Right lobe of liver (tissue), 4 donors: ENCODE measurements around the gene SNX30.

Experiments used
- POLR2A ChIP-seq: fragments of 450-650 bp; IDR thresholded peaks from one replicate; pipeline ENCODE4 v1.6.1; 2017; ENCODE audit warnings: antibody characterized with exemption, mild to moderate bottlenecking
- TF ChIP-seq, protein P1 (sequence below), 4 donors: fragments of 200-600 bp in 3 of 4; fragments of 450-650 bp in 1 of 4; IDR thresholded peaks; one replicate each; pipeline versions ENCODE4 v1.5.1 to v1.8.0; 2016 to 2022; ENCODE audit warnings: antibody characterized with exemption in 4 of 4, mild to moderate bottlenecking in 2 of 4
- donor health status: DM: no; HTN: no; CAD: no.
- donor health status: DM: no; HTN: no; CAD: no.
- donor health status: DM: no; HTN: yes; CAD: no.

DNA sequence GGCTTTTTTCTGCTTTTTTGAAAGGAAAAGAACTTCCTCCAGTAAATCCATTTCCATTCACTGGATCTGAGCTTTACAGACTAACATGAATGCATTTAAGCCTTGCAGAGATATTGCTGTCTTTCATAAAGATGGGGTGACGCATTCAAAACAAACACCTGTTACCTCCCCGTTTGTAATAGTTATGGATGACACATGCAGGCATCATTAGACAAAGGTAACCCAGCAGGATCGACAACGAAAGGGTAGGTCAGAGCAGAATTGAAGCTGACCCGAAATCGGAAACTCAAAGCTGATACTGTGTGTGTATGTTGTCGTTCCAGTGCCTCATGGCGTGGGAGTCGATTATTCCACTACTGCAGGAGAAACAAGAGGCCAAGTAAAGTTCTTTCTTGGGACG lies 117.9 kb downstream of the SNX30 start:
- TF ChIP-seq POLR2A: no peak
- TF ChIP-seq, protein P1, sequence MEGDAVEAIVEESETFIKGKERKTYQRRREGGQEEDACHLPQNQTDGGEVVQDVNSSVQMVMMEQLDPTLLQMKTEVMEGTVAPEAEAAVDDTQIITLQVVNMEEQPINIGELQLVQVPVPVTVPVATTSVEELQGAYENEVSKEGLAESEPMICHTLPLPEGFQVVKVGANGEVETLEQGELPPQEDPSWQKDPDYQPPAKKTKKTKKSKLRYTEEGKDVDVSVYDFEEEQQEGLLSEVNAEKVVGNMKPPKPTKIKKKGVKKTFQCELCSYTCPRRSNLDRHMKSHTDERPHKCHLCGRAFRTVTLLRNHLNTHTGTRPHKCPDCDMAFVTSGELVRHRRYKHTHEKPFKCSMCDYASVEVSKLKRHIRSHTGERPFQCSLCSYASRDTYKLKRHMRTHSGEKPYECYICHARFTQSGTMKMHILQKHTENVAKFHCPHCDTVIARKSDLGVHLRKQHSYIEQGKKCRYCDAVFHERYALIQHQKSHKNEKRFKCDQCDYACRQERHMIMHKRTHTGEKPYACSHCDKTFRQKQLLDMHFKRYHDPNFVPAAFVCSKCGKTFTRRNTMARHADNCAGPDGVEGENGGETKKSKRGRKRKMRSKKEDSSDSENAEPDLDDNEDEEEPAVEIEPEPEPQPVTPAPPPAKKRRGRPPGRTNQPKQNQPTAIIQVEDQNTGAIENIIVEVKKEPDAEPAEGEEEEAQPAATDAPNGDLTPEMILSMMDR (IDR thresholded peaks at IDR 0.05): no peak
